ENCODE results near the gene AGBL1.

DNA sequence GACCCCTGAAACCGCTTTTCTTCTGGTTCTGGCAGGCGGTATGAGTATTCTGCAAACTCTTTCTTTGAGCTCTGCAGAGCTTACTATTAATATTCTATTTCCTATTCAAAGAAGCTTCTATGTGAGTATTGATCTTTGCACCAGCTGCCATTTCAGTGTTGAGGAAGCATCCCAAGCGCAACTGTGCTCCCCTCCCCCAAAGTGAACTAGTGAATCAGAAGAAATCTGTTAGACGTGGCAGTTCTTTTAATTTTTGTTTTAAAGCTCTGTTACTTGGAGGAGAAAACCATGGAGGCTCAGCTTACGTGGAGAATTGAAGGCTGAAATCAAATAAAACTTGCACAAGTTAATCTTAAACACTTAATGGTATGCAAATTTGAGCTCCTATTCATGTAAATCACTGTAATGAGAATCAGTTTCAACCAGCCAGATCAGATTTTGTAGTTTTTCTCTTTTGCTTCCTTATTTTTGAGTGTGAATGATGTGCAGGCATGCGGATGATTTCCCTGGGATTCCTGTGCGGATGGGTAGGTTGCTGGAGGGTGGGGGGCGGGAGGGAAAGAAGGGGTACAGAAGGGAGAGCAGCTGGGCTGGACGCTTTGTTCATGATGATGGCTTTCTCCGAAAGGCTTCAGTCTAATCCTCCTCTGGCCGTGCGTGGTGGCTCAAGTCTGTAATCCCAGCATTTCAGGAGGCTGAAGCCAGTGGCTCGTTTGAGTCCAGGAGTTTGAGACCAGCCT, 16.1 kb upstream of the AGBL1 start:
- TF ChIP-seq, protein P1, sequence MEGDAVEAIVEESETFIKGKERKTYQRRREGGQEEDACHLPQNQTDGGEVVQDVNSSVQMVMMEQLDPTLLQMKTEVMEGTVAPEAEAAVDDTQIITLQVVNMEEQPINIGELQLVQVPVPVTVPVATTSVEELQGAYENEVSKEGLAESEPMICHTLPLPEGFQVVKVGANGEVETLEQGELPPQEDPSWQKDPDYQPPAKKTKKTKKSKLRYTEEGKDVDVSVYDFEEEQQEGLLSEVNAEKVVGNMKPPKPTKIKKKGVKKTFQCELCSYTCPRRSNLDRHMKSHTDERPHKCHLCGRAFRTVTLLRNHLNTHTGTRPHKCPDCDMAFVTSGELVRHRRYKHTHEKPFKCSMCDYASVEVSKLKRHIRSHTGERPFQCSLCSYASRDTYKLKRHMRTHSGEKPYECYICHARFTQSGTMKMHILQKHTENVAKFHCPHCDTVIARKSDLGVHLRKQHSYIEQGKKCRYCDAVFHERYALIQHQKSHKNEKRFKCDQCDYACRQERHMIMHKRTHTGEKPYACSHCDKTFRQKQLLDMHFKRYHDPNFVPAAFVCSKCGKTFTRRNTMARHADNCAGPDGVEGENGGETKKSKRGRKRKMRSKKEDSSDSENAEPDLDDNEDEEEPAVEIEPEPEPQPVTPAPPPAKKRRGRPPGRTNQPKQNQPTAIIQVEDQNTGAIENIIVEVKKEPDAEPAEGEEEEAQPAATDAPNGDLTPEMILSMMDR (IDR thresholded peaks at IDR 0.05): no peak
- no peak for TF ChIP-seq POLR2A (IDR thresholded peaks at IDR 0.05)

Data from prostate gland (tissue), 2 donors.